RPMI8226 (cell line): ENCODE data around the gene MOB3C.

ENCODE experiments used
- DNase-seq: peaks from one replicate; pipeline ENCODE4 v3.0.0-alpha.2; 2015

Gene MOB3C

DNA sequence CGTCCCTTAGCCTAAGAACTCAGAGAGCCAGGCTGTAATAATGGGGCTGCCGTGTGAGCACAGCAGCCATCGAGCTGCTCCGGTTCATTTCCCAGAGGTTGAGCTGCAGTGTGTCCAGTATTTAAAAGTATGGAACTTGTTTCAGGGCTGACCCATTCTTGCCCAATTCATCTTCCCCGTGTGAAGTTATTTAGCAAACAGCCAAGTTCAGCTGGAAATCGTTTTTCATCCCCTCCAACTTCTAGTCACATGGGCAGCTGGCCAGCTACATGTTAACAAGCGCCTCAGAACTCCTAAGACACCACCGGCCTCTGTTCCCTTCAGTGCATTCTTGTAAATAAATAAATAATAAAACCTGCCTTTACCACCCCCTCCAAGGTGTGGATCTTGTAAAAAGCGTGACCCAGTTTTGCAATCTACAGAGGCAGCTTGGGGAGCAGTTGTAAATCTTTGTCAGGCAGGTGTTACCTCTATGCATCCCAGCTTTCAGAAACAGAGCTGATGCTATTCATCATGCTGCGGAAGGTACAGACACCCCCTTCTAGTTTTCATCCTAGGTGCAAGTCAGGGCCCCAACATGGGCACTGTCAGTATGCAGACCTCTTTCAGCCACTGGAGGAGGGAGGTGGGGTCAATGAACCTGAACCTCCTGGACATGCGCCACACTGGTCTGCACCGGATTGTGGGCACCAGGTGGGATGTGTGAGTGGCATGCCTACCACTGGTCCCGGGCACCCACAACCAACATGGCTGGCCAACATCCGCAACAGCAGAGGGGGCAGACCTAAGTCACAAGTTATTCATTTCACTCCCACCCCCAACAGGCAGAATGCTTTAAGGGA lies 46.5 kb downstream of the MOB3C start:
- DNase-seq = no peak

DNA sequence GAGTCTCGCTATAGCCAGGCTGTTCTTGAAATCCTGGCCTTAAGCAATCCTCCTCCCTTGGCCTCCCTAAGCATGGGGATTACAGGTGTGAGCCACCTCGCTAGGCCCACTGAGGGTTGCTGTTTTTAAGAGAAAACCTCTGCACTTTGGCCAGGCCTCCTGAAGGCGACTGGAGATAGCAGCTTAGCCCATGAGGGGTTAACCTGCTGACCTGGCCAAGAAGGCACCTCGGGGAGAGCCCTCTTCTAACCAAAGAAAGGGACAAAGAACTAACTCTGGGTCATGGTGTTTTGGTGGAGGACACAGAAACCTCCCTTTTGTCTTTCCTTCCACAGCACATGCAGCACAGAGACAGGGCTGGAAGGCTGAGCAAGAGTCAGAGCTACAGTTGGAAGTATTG lies 47.5 kb downstream of the MOB3C start:
- no peak for DNase-seq

DNA sequence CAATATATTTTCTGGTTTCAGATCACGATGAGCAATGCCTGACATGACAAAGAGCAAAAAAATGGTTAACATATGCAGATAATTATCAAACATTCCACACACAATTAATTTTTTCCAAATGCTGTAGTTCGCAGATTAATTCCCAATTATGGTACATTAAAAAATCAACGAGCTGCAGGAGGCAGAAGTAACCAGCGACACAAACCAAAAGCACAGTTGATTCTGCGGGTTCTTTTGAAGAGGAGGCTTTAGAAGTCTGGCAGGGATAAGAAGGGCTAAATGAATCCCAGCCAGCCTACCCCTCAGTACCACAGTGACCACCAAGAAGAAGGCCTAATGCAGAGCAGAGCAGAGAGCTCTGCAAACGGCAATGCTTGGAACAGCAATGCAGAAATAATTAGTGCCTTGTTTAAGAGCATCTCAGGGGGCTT lies 48.1 kb downstream of the MOB3C start:
- no peak for DNase-seq

DNA sequence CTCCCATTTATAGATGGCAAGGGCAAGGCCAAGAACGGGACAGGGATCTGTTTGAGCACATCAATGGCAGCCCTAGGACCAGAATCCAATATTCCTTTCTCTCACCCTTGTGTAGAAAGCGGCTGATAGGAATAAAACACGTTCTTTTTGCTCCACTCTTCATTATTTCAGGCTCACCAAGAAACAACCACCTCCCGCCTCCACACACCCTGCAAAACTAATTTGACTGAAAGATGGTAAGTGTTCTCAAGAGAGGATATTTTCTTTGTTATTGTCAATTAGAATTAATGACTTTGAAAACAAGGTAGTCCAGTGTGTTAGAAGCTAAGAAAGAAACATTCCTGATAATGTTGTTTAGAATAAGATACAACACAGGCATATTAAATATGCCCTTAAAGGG lies 53.3 kb downstream of the MOB3C start:
- DNase-seq = no peak

DNA sequence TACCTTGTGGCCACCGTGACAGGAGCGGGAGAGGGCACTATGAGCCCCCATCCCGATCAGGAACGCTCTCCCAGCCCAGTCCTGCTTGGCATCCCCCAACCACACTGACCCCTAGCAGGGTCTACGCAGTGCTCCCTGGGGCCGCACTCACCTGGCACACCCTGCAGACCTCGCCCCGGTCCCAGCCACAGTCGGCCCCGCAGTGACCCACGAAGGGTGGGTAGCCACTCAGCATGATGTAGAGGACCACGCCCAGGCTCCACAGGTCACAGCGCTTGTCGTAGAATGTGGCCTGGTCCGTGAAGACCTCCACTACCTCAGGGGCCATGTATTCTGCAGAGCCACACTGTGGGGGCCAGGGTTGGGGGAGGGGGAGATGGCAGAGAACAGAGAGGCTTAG lies 54.1 kb downstream of the MOB3C start:
- DNase-seq = no peak

DNA sequence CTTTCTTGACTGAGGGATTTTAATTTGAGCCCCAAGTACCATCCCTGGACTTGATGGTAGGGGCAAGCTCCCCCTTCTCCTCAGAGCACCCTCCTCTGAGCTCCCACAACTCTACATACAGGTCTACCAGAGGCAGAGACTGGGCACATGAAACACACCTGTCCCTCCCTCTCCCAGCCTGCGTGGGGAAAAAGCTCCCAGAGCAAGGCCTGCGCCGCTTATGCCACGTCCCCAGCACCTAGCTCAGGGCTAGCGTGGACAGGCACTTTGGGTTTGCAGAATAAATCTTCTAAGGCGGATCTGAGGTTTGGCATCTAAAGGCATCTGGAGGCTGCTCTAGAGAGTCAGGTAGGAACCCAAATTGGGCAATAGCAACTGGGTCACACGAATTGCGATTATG lies 57.6 kb downstream of the MOB3C start:
- no peak for DNase-seq

DNA sequence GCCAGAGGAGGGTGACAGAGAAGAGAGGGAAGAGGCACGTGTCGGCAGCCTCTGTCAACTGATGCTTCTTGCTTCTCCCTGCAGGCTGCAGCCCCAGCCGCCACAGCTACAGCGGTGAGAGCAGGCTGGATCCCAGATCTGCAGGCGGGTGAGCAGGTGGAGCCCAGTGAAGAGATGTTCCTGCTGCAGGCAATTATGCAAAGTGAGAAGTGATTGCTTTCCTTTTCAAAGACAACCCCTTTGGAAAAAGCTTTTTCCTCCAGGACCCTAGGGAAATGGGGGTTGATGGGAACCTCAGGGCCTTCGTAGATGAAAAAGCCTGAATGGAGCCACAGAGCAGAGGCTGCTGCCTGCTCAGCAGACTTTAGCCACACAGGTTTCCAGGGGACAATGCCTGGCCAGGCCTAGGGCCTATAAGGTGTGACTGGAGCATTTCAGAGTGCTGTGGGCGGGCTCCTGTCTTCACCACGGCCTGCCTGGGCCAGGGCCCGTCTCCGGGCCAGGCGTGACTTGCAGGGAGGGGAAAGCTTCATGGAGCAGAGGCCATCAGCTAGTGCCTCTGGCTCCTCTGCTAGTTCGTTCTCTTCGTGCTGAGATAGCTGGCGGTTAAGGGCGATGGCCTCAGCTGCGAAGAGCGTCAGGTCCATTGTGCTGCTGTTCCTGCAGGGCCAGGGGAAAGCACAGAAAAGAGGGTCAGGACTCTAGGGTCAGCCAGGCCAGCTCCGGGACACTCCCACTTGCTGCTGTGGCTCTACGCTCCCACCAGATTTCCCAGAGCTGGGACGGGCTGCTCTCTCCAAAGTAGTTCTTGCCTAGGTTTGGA lies 58.3 kb downstream of the MOB3C start:
- no peak for DNase-seq
